ENCODE measurements around the gene PASK.
"Not testable (repeated sequence)": the region's sequence is repeated elsewhere in the genome, so short reads cannot be mapped to it uniquely, and the experiment has no call there.

Gene PASK

DNA sequence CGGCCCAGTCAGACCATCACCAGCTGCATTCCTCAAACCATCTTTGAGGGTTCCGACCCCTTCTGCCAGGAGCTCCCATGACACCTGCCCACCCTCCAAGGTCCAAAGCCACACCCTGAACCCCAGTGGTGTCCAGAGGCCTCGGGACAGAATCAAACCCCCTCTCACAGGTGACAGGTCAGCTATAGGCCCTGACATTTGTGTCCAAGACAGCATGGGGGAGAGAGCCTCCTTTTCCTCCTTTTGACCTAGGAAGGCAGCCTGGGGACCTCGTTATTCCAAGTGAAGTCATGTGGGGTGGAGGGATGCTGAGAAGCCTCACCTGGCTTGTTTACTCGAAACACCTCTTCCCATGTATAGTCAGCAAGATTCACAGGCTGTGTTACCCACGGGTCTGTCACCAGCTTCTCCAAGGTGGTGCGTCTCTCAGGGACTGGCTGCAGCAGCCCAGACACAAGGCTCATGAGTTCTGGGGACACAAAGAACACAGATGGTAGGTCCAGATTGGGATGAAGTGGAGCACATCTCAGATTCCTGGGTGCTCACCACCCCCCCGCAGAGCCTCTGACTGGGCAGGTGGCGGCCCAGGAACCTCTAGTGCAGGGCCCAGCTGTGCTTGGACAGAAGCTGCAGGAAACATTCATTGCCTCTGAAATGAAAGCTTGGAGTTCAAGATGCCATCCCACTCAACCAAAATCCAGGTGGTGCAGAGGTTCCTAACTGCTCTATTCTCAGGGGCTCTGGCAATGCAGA lies 42.1 kb downstream of the PASK start:
- no peak for DNase-seq (ENCODE audit: low read depth, low spot score)

DNA sequence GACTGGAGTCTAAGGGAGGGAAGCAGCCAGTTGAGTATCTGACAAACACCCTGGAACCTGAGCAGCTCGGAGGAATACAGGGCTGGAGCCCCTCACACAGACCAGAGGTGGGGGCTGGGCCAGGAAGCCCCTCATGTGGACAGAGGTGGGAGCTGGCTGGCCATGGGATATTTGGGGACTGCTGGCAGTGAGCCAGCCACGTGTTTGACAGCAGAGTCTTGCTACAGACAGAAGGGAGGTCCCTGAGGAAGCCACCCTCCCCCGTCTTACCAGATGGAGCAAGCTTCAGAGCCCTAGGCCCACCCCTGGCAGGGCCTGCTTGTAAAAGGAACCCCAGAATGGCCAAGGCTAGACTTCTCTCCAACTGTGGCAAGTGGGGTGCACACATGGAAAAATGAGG lies 43.6 kb downstream of the PASK start:
- DNase-seq (ENCODE audit: low read depth, low spot score), result no peak

DNA sequence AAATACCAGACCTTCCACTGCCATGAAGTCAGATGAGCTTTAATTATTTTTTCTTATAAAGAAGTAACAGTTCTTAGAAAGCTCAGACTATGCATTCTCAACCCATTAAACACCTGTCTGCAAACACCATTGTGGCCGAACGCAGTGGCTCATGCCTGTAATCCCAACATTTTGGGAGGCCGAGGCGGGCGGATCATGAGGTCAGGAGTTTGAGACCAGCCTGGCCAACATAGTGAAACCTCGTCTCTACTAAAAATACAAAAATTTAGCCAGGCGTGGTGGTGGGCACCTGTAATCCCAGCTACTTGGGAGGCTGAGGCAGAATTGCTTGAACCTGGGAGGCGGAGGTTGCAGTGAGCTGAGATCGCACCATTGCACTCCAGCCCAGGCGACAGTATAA lies 44.7 kb downstream of the PASK start:
- not testable (repeated sequence) for DNase-seq (ENCODE audit: low read depth, low spot score)

DNA sequence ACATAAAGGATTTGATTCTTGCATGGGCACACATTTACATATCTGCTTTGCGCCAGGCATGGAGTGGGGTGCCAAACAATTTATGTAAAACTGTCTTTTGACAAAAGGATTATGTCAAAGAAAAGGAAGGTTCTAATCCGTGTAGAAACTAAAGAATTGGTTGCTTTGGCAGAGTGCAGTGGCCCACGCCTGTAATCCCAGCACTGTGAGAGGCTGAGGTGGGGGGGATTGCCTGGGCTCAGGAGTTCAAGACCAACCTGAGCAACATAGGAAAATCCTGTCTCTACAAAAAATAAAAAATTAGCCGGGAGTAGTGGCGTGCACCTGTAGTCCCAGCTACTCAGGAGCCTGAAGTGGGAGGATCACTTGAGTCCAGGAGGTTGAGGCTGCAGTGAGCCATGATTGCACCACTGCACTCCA lies 46.1 kb downstream of the PASK start:
- DNase-seq (ENCODE audit: low read depth, low spot score), result no peak

DNA sequence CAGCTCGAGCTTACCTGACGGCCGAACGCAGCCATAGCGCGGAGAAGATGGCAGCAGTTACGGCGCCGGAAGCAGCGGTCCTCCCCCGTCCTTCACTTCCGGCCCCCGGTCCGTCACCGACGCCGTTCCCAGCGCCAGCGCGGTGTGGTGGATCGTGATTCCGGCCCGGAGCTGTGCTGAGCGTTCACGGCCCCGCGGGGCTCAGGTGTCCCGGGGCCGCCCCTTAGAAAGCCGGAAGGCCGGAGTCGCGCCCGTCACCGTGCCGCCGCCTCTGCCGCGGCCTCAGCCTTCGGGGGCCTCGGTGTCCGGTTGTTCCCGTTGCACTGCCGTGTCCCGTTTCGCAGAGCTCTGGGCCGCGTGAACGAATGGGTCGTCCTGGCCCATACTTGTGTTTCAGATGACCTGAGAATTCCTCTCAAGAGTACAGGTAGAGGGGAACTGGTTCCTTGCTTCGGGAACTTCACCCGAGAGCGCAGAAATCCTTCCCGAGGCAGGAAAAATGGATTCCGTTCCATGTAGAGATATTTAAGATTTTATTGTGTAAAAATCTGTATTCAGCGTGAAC lies 47.0 kb downstream of the PASK start, which contains the start of gene MTERF4:
TSS of gene MTERF4 (minus strand) at position 49 of the 565 bp plus-strand sequence. CDS start at position 35, 14 bp downstream.
- peak; percentile 47 for DNase-seq (ENCODE audit: low read depth, low spot score)

DNA sequence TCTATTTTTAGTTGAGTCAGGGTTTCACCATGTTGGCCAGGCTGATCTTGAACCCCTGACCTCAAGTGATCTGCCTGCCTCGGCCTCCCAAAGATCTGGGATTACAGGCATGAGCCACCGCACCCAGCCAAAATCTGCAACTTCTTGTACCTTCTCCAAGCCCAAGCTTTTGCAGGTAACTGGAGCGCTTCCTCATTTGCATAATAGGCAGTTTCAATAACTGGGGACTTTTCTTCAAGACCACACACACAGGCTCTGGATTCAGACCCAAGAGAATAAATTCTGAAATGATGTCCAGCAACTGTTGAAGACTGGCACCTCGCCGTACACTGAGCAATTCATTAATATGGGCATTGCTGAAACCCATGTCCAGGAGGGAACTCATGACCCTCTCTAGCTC lies 50.0 kb downstream of the PASK start:
- DNase-seq (ENCODE audit: low read depth, low spot score), result no peak

DNA sequence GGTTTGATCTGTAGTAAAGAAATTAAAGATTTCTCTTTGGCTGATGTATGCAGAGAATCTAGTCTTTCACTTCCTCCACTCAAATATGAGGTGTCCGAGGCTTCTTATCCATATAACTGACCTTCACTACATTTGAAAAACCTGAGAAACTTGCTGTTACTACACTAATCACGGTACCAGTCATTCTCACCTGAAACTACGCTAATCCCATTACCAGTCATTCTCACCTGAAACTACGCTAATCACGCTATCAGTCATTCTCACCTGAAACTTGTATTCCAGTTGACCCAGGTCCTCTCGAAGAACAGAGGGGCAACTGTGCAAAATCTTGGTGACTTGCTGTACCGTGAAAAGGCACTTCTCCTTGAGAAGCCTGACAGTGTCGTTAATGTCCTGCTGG lies 52.3 kb downstream of the PASK start:
- no peak for DNase-seq (ENCODE audit: low read depth, low spot score)

DNA sequence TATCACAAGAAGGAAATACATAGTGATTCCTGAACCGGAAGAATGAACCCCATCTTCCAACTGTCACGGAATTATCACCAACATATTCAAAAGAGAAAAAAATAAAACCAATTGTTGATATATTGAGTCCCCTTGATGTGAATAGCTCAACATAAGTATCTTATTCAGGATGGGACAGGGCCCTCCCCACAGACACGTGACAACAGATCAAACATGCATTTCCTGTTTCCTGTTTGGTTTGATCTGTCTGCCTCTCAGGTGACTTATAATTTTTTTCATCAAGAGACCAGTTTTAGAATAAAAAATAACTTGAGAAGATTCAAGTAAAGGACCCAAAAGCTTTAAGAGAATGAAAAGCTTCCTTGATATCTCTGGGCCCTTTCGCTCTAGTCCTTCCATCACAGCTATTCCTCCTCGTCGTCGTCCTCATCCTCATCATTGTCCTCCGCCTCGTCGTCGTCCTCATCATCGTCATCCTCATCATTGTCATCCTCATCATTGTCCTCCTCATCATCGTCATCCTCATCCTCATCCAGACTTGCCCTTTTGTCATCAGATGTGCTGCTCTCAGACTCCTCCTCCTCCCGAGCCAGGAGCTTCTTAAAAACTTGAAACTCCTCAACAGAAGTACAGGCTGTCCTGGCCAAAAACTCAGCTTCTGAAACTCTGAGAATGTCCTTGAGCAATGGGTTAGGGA lies 53.5 kb downstream of the PASK start:
- DNase-seq (ENCODE audit: low read depth, low spot score), result no peak

DNA sequence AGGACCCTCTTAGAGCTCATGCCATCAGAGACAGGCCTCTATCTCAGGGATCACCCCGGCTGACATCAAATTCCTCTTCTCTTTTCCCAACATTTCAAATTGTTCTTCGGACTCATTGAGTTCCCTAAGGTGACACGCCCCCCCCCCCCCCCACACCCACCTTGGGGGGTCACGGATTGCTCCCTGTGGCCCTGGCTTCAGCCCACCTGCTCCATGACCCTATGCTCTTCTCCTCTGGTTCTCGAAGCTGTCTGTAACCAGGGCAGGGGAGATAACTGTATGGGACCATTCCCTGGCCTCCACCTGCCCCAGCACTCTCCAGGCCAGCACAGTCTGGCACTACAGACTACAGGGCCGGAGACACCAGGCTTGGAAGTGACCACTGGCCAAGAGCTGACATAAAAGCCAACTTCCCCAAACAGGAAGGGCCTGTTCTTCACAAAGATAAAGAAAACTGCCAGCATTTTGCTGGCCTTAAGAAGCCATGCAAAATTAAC lies 54.3 kb downstream of the PASK start:
- no peak for DNase-seq (ENCODE audit: low read depth, low spot score)

DNA sequence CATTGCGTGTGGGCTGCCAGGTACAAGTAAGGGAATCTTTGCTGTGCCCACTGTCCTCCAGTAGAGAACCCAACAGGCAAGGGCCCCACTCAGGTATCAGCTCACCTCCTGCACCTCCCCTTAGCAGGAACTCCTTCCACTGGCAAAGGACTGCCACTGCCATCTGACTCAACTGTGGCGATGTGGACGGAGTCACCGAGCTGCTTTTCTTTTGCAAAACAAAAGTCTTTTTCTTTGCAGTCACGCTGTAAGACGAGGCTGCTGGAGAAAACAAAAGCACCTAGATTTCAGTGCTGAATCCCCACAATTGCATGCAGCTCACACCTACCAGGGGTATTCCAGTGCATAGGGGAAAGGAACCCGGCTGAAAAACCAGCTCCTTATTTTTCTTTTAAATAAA lies 55.1 kb downstream of the PASK start:
- no peak for DNase-seq (ENCODE audit: low read depth, low spot score)

DNA sequence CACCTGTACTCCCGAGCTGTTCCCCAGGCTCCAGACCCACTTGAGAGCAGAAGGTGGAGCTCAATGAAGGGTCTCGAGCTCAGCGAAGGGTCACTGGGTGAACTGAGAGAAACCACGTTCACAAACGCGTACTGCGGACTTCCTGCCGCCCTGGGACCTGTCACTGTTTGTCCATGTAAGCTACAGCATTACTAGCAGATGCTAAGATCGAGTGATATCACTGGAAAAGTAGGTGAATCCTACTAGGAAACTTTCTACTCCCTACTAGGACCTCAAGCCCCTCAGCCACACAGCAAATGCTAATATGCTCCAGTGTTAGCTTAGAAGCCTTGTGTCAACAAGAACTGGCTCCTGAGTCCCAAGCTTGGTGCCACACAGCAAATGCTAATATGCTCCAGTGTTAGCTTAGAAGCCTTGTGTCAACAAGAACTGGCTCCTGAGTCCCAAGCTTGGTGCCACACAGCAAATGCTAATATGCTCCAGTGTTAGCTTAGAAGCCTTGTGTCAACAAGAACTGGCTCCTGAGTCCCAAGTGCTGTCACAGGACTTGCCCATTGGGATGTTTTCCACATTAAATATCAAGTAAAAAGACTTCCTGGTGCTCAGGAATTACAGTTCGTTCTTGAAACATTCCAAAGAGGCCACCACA lies 56.0 kb downstream of the PASK start:
- DNase-seq (ENCODE audit: low read depth, low spot score), result not testable (repeated sequence)

DNA sequence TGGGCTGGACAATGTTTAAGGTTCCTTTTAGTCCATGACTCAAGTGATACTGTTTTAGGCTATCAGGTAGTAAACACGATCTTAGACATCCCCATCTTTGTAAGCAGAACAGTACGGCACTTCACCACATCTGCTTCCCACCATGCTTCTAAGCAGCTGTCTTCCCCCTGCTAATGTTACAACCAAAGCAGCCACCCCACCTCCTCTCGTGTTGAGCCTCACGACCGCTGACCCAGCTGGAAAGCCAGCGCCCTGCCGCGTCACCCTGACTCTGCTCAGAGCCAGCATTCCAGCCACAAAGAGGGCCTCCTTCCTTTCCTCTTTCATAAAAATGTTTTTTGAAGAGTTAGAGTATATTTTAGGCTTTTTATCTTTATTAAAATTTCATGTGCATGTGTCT lies 56.6 kb downstream of the PASK start:
- DNase-seq (ENCODE audit: low read depth, low spot score), result no peak

DNA sequence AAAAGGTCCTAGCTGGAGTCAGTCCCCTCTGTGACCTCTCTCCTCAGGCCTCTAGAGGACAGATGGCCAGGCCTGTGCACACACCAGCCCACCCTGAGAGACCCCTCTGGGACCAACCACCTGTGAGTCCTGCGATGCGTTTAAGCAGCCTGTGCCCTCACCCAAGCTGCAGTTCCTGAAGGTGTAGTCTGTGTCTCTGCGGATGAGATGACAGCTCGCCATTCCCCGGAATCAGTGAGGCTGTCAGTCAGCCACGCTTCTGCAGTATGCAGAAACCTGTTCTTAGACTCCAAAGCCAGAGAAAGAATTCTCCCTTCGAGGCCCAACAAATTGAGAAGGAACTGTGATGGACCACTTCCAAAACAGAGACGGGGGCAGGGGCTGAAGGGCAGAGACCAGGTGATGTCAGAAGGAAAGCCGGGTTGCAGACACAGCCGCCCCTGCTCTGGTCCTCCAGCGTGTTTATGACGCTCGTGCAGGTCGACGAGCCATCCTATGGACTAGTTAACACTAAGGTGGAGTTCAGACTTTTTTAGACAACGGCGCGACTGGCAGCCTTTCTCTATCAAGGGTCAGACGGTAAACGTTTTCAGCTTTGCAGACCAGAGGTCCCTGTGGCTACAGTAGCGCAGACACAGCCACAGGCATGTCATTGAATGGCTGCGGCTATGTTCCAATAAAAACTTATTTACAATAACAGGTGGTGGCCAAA lies 57.4 kb downstream of the PASK start:
- DNase-seq (ENCODE audit: low read depth, low spot score), result no peak

DNA sequence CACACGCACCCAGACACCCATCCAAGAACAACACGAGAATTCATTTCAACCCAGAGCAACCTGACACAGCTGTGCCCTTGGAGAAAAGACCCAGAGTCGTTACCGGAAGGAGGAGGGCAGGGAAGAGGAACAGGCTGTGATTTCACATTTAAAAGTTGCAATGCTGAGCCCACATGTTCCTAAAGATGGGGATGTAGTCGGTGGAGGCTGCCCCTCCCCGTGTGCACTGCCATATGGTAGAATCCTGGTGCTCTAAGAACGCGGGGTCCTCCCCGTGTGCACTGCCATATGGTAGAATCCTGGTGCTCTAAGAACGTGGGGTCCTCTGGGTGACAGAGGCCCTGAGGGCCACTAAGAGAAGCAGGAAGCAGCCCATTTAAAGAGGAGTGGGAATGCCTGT lies 58.1 kb downstream of the PASK start:
- no peak for DNase-seq (ENCODE audit: low read depth, low spot score)

DNA sequence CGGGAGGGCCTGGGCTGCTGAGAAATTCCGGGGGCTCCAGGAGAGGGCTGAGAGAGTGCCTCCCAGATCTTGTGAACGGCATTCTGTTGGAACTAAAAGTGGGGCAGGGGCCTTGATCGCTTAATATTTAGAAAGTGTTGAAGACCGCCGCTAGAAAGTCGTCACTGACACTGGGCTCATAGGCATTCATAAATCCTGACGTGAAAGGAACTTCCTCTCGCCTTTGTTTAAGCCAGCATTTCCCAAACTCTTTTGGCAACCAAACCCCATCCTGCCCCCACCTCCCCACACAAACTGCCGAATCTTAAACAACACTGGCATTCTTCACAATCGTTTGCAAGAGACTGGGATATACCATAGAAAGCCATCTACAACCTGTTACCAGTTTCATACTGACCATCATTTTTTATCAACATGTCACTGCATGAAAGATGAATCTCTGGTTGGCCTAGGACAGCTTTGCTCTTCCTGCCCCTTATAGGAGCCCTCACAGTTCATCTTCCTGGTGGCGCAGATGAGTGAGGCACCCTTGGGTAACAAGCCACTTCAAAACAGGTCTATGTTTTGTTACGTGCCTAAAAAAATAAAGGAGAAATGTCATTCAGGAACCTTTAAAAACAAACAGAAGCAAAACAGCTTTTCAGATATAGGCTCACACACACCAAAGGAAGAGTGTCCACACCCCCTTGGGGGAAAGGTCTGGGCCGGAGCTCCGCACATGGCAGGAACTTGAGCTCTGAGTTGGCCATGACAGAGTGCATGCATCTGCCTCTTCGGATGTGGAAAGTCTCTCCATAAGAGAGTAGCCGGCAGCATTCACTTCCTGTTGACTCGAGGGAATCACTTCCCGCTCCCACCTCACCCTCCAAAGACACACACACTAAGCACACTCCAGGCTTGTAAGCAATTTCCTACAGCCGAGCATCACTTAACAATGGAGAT lies 60.2 kb downstream of the PASK start:
- no peak for DNase-seq (ENCODE audit: low read depth, low spot score)

DNA sequence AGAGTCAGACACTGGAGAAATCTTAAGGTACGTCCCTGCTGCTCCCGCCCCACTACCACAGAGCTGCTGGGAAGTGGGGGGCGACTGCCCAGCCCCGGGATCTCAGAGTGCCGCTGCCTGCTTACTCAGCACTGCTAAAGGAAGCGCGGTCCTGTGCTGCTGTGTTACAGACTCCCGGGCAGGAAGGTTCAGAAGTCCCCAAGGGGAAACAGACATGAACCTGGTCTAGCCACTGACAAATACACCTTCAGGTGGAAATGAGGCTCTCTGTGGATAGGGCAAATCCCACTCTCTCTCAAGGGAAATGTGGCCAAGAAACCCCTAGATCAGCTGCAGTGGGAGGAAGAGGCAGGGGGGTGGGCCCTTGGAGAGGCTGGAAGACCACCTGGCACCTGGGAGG lies 60.9 kb downstream of the PASK start:
- DNase-seq (ENCODE audit: low read depth, low spot score), result no peak

DNA sequence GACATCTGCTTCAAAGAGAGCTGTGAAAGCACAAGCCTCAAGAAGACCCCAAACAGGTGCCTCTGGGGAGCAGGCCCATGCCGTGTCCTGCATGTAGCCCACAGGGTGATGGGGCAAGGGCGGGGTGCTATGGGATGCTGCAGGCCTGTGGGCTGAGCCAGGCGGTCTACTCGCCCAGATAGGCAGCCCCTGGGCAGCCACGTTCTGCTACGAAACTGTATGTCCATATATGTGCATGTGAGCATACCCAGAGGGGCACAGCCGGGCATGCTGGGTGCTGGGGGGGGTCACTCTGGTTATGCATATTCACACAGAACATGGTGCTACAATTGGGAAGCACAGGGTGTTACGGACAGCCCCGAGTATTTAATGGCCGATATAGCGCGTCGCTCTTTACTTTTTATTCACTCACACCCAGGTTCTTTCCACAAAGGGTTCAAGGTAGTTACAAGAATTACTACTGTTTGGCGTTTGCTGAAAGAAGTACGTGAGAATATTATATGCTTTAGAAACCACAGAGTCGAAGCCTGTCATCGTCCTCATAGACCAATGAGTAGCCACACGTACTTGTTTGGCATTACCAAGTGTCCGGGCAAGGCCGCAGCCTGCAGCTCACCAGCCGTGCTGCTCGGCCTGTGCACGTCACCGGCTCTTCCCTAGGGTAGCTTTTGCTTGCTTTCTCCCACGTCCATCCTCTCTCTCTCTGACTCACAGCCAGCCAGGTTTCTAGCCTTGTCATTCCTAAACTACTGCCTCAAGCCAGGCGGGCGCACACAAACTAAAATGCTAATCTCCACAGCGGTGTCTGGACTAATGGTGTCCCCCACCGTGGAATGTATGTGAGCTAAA lies 61.6 kb downstream of the PASK start:
- DNase-seq (ENCODE audit: low read depth, low spot score), result no peak

DNA sequence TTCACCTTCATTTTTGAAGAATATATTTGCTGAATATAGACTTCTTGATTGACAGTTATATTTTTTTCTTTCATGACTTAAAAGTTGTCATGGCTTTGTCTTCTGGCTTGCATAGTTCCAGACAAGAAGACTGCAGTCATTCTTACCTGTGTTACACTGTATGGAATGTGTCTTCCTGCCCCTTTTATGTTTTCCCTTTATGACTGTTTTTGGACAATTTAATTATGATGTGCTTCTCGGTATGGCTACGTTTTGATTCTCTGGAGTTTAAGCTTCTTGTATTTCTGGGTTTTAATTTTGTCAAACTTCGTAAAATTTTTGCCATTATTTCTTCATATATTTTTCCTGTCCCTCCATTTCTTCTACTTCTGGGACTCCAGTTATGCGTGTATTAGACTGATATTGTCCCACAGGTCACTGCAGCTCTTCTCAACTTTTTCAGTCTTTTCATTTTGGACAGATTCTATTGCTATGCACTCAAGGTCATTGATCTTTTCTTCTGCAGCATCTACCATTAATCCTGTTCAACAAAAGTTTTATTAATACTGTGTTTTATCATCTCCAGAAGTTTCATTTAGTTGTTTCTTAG lies 64.3 kb downstream of the PASK start:
- DNase-seq (ENCODE audit: low read depth, low spot score), result no peak

DNA sequence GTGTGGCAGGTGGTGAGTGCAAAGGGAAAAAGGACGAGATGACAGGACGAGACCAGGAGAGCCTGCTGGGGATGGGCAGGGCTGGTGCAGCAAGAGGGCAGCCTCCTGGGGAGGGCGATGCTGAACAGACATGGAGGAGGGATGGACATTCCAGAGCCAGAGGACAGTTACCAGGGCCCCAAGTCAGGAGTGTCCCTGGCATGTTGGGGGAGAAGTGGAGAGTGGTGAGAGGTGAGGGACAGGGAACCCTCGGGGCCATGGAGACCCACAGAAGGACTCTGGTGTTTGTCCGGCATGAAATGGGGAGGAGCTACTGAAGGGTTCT lies 66.2 kb downstream of the PASK start:
- no peak for DNase-seq (ENCODE audit: low read depth, low spot score)

Measured in smooth muscle cell of the brain vasculature (primary cell).